ENCODE data around the gene ADAM8. TPM values are rescaled to one million over a fixed set of nuclear protein-coding genes. Genes with fewer than 3 reads are reported as not detected.

Gene ADAM8
- total and polyA plus RNA-seq, 2 of the 8 experiments (the other 6 are each of a cell fraction or from before 2014, with no cell fraction given): 4.6 TPM

GRCh38 chr10:133295426-133296320 lies 19.0 kb upstream of the ADAM8 start:
- no peak for FAIRE-seq
- no peaks in the 10 kb centered on the region for H3K4me1 ChIP-seq (replicated peaks in 1 of 4; ENCODE audit: control insufficient read depth in 3 of 4, insufficient read depth in 4 of 4, low read length in 3 of 4)
- TF ChIP-seq MAX (IDR thresholded peaks at IDR 0.05) (no peak), POLR2AphosphoS5 (IDR thresholded peaks at IDR 0.05; ENCODE audit: low read depth, low read length) (no peak), GABPA (IDR thresholded peaks at IDR 0.05; ENCODE audit: borderline replicate concordance, insufficient read depth, low read length) (no peak), EGR1 (IDR thresholded peaks at IDR 0.05; ENCODE audit: borderline replicate concordance, low read depth, low read length) (no peak), NANOG (IDR thresholded peaks at IDR 0.05; ENCODE audit: insufficient read depth, low read depth, low read length, poor library complexity, severe bottlenecking) (no peak), JUN (IDR thresholded peaks at IDR 0.05; ENCODE audit: low read depth, low read length) (no peak), CTBP2 (IDR thresholded peaks at IDR 0.05; ENCODE audit: borderline replicate concordance, insufficient read depth, insufficient read length, low read length) (no peak), BCL11A (IDR thresholded peaks at IDR 0.05; ENCODE audit: low read depth in 2 of 2, low read length in 2 of 2) (no peak), RAD21 (IDR thresholded peaks at IDR 0.05 in 1 of 2, conservative IDR thresholded peaks at IDR 0.05 in 1 of 2; ENCODE audit: low read depth in 2 of 2, low read length in 2 of 2) (no peak), ATF3 (IDR thresholded peaks at IDR 0.05; ENCODE audit: insufficient read depth, low read depth, low read length) (no peak)

More at GRCh38 chr10:133295426-133296320, 19.0 kb upstream of the ADAM8 start:
- DNase-seq (ENCODE audit: low read depth in 1 of 2, low spot score in 2 of 2): no peak
- no peaks in the 10 kb centered on the region for H3K79me1 ChIP-seq (ENCODE audit: low read depth, low read length)
- H2BK15ac ChIP-seq (ENCODE audit: low read length): no peak overlapping the region
- no peak overlapping the region for H2BK120ac ChIP-seq (replicated peaks; ENCODE audit: low read depth, low read length)
- ChIA-PET CTCF (ENCODE audit: partially characterized antibody) (interaction anchor here (1.1 to 3.8 kb wide), 3 partner anchors 8 to 16 kb away, joined by 3 to 21 read pairs (median 9); no protein-coding TSS in a partner anchor), POLR2A (ENCODE audit: partially characterized antibody) (no interaction called here)
- H4K5ac ChIP-seq (ENCODE audit: insufficient read length, low read depth, low read length): no peak overlapping the region
- no peaks in the 10 kb centered on the region for H3K23me2 ChIP-seq (ENCODE audit: low read depth, low read length)
- no peak overlapping the region for H3K4ac ChIP-seq (replicated peaks; ENCODE audit: insufficient read length, low read depth, low read length)
- H3K14ac ChIP-seq (ENCODE audit: insufficient read length): no peak overlapping the region
- no peaks in the 10 kb centered on the region for H3K27me3 ChIP-seq (replicated peaks in 1 of 4; ENCODE audit: control insufficient read depth in 3 of 4, extremely low read depth in 1 of 4, insufficient read depth in 3 of 4, low read length in 3 of 4)
- H3K9ac ChIP-seq (replicated peaks in 1 of 4; ENCODE audit: extremely low read depth in 1 of 4, low read depth in 3 of 4, low read length in 3 of 4): no peak overlapping the region; a peak in 2 of 7 replicates
- no peaks in the 10 kb centered on the region for H3K79me2 ChIP-seq (ENCODE audit: control insufficient read depth in 1 of 2, insufficient read depth in 2 of 2, low read length in 2 of 2)
- H2BK12ac ChIP-seq (ENCODE audit: low read depth, low read length): no peak overlapping the region
- H3K56ac ChIP-seq (replicated peaks; ENCODE audit: insufficient read length, low read depth, low read length): no peak overlapping the region
- no peaks in the 10 kb centered on the region for H3K9me3 ChIP-seq (ENCODE audit: insufficient read depth in 2 of 2, low read depth in 1 of 2, low read length in 1 of 2)
- no peak overlapping the region for H2BK20ac ChIP-seq (ENCODE audit: low read length)
- peaks cover 0 to 7% of the 10 kb centered on the region in 2 experiments for H4K20me1 ChIP-seq (replicated peaks in 1 of 2; ENCODE audit: control insufficient read depth in 1 of 2, insufficient read depth in 2 of 2, low read length in 2 of 2)
- no peak overlapping the region for H2AFZ ChIP-seq (ENCODE audit: low read length)
- H3K18ac ChIP-seq (ENCODE audit: extremely low read depth, low read length): no peak overlapping the region
- H2BK5ac ChIP-seq (ENCODE audit: low read depth, low read length): no peak overlapping the region; the same call in 1 of the 2 replicates
- H2AK5ac ChIP-seq (ENCODE audit: low read depth, low read length): no peak overlapping the region
- no peak overlapping the region for H3K27ac ChIP-seq (ENCODE audit: low read depth, low read length)
- peak overlapping the region; percentile 71; the same call in 1 of the 2 replicates for H4K8ac ChIP-seq (ENCODE audit: extremely low read depth, insufficient read depth, low read length)
- H3K36me3 ChIP-seq (ENCODE audit: control insufficient read depth in 2 of 4, insufficient read depth in 4 of 4, low read length in 3 of 4): peaks cover 27 to 62% (median 52%) of the 10 kb centered on the region in 4 experiments
- no peak overlapping the region for H4K91ac ChIP-seq (replicated peaks; ENCODE audit: insufficient read length, low read length)
- WGBS, 2 experiments (ENCODE audit: extremely low coverage in 1 of 2, insufficient coverage in 1 of 2, insufficient read length in 1 of 2, insufficient replicate concordance in 2 of 2, low coverage in 1 of 2, low lambda C conversion rate in 2 of 2, missing lambda C conversion rate in 1 of 2): 93% methylated on average over 41 of the region's 42 CpGs; no CpG with 5 or more reads in 1 of the 2 experiments
- no peak overlapping the region for H3K23ac ChIP-seq (ENCODE audit: insufficient read length)
- H3K4me3 ChIP-seq (ENCODE audit: extremely low read depth in 1 of 4, insufficient read depth in 2 of 4, low read depth in 3 of 4, low read length in 4 of 4): no peak overlapping the region
- no peak overlapping the region for H3K4me2 ChIP-seq (ENCODE audit: insufficient read depth in 1 of 2, low read depth in 2 of 2, low read length in 2 of 2)
